Measurements from ENCODE around the gene ARHGAP22. TPM values are rescaled to one million over a fixed set of nuclear protein-coding genes. Genes with fewer than 3 reads are reported as not detected.

ARHGAP22 gene
- total RNA-seq, 1 donor = 45.6 TPM

DNA sequence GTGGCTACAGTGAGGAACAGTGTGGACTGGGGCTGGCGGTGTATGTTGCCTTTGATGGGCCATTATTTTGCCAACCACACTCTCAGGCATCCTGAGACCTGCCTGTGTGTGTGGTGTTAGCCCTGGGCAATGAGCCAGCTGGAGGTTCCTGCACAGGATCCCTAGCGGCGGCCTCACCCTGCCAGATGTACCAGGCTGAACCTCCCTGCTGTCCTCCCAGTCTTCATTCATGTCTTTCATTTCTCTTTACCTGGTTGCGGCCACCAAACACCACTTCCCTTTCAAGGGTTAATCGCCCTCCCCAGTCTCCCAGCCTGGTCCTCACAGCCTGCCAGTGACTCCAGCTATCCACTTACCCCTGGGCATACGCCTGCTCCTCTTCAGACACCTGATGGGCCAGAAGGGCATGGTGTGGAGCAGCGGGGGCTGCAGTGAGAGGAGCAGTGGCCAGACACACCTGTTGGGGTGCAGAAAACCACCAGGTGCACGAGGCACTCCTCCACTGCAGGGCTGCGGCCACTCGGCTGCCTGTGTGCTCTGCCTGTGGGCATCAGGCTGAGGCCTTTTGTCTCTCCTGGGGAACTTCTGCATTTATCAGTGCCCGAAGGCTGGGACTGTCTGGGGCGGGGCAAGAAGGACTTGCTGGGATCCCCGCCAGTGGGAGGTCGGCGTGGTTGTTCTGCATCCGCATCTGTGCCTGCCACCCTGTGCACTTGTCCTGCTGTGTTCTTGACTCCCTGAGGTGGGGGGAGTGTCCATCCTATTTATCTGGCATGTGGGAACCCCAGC, 111.6 kb downstream of the ARHGAP22 start:
- no peak overlapping the region for H3K4me3 ChIP-seq (ENCODE audit: insufficient read depth, low read length)
- peaks cover 15% of the 10 kb centered on the region for H3K4me1 ChIP-seq (ENCODE audit: insufficient read depth, low read length)
- no peaks in the 10 kb centered on the region for H3K27me3 ChIP-seq (ENCODE audit: insufficient read depth, low read length)
- peaks cover 18% of the 10 kb centered on the region for H3K36me3 ChIP-seq (ENCODE audit: insufficient read depth, low read length)
- H3K27ac ChIP-seq (ENCODE audit: low read depth, low read length) = no peak overlapping the region
- H2AFZ ChIP-seq (ENCODE audit: low read length) = no peak overlapping the region
- H3K4me2 ChIP-seq (ENCODE audit: insufficient read depth, low read length) = no peak overlapping the region
- peaks cover 37% of the 10 kb centered on the region for H4K20me1 ChIP-seq (ENCODE audit: insufficient read depth, low read length)
- peaks cover 97% of the 10 kb centered on the region for H3K79me2 ChIP-seq (ENCODE audit: insufficient read depth, low read length)
- TF ChIP-seq, protein P1, sequence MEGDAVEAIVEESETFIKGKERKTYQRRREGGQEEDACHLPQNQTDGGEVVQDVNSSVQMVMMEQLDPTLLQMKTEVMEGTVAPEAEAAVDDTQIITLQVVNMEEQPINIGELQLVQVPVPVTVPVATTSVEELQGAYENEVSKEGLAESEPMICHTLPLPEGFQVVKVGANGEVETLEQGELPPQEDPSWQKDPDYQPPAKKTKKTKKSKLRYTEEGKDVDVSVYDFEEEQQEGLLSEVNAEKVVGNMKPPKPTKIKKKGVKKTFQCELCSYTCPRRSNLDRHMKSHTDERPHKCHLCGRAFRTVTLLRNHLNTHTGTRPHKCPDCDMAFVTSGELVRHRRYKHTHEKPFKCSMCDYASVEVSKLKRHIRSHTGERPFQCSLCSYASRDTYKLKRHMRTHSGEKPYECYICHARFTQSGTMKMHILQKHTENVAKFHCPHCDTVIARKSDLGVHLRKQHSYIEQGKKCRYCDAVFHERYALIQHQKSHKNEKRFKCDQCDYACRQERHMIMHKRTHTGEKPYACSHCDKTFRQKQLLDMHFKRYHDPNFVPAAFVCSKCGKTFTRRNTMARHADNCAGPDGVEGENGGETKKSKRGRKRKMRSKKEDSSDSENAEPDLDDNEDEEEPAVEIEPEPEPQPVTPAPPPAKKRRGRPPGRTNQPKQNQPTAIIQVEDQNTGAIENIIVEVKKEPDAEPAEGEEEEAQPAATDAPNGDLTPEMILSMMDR (IDR thresholded peaks at IDR 0.05; ENCODE audit: extremely low read depth, low read depth, low read length) = no peak
- H3K9me3 ChIP-seq (ENCODE audit: low read depth, low read length) = no peaks in the 10 kb centered on the region
- no peak for DNase-seq (ENCODE audit: insufficient read length, low spot score, missing footprints)

GRCh38 chr10:48492201-48492600, 112.7 kb downstream of the ARHGAP22 start:
- Histone ChIP-seq H3K27me3 (ENCODE audit: insufficient read depth, low read length) (no peaks in the 10 kb centered on the region), H3K27ac (ENCODE audit: low read depth, low read length) (no peak overlapping the region), H3K79me2 (ENCODE audit: insufficient read depth, low read length) (peaks cover 97% of the 10 kb centered on the region), H3K9me3 (ENCODE audit: low read depth, low read length) (no peaks in the 10 kb centered on the region), H3K36me3 (ENCODE audit: insufficient read depth, low read length) (peaks cover 18% of the 10 kb centered on the region), H3K4me2 (ENCODE audit: insufficient read depth, low read length) (no peak overlapping the region), H4K20me1 (ENCODE audit: insufficient read depth, low read length) (peaks cover 33% of the 10 kb centered on the region), H2AFZ (ENCODE audit: low read length) (no peak overlapping the region), H3K4me1 (ENCODE audit: insufficient read depth, low read length) (peaks cover 7% of the 10 kb centered on the region), H3K4me3 (ENCODE audit: insufficient read depth, low read length) (no peak overlapping the region)
- TF ChIP-seq, protein P1 (IDR thresholded peaks at IDR 0.05; ENCODE audit: extremely low read depth, low read depth, low read length) = no peak
- DNase-seq (ENCODE audit: insufficient read length, low spot score, missing footprints) = no peak

DNA sequence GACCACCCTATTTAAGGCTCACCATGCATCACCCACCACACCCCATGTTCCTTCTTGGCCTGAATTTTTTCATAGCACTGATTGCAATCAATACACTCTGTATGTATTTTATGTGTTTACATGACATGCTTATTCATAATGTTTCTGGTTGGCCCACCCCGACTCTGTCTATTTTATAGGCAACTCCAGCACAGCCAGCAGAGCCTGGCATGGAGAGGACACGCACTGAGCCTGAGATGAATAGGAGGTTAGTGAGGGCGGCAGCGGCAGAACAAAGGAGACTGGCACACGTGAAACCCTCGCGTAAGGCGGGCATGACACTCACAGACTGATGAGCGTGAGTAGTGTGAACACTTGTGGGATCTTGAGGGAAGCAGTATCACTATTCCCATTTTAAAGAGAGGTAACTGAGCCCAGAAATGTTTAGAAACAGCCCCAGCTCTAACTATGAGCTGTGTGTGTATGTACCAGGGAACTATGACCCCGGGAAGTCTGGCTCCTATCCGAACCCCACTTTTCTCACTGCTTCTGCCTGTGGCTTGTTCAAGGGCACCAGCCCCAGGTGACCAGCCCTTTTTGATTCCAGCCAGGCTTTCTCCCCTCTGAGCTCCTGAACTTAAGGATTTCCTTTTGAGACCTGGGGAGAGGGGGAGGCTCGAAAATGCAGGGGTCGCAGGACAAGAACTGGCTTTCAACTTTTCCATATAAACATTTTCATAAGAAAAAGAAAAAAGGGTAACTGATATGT, 113.3 kb downstream of the ARHGAP22 start:
- Histone ChIP-seq H3K27ac (ENCODE audit: low read depth, low read length) (no peak overlapping the region), H2AFZ (ENCODE audit: low read length) (no peak overlapping the region), H3K79me2 (ENCODE audit: insufficient read depth, low read length) (peaks cover 95% of the 10 kb centered on the region), H3K27me3 (ENCODE audit: insufficient read depth, low read length) (no peaks in the 10 kb centered on the region), H3K4me1 (ENCODE audit: insufficient read depth, low read length) (peaks cover under 1% of the 10 kb centered on the region), H3K9me3 (ENCODE audit: low read depth, low read length) (no peaks in the 10 kb centered on the region), H3K4me3 (ENCODE audit: insufficient read depth, low read length) (no peak overlapping the region), H3K36me3 (ENCODE audit: insufficient read depth, low read length) (peaks cover 18% of the 10 kb centered on the region), H4K20me1 (ENCODE audit: insufficient read depth, low read length) (peaks cover 28% of the 10 kb centered on the region), H3K4me2 (ENCODE audit: insufficient read depth, low read length) (no peak overlapping the region)
- TF ChIP-seq, protein P1 (IDR thresholded peaks at IDR 0.05; ENCODE audit: extremely low read depth, low read depth, low read length) = no peak
- no peak for DNase-seq (ENCODE audit: insufficient read length, low spot score, missing footprints)

DNA sequence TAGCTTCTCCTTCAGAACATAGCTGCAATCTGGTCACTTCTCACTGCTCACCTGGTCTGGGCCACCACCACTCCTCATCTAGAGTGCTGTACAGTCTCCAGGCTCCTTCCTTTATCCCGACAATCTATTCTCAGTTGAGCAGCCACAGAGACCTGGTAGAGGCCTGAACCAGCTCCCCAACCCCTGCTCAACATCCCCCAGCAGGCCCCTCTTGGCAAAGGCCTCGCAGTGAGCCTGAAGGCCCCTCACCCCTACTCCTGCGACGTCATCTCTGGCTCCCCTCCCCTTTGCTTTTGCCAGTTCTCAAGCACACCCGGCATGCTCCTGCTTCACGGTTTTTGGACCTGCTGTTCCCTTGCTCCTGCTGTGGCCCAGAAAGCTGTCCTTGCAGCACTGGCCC, 113.9 kb downstream of the ARHGAP22 start:
- Histone ChIP-seq H2AFZ (ENCODE audit: low read length) (no peak overlapping the region), H3K79me2 (ENCODE audit: insufficient read depth, low read length) (peaks cover 89% of the 10 kb centered on the region), H4K20me1 (ENCODE audit: insufficient read depth, low read length) (peaks cover 28% of the 10 kb centered on the region), H3K36me3 (ENCODE audit: insufficient read depth, low read length) (peaks cover 15% of the 10 kb centered on the region), H3K27ac (ENCODE audit: low read depth, low read length) (no peak overlapping the region), H3K9me3 (ENCODE audit: low read depth, low read length) (no peaks in the 10 kb centered on the region), H3K4me2 (ENCODE audit: insufficient read depth, low read length) (no peak overlapping the region), H3K4me1 (ENCODE audit: insufficient read depth, low read length) (no peaks in the 10 kb centered on the region), H3K4me3 (ENCODE audit: insufficient read depth, low read length) (no peak overlapping the region), H3K27me3 (ENCODE audit: insufficient read depth, low read length) (no peaks in the 10 kb centered on the region)
- TF ChIP-seq, protein P1 (IDR thresholded peaks at IDR 0.05; ENCODE audit: extremely low read depth, low read depth, low read length) = no peak
- DNase-seq (ENCODE audit: insufficient read length, low spot score, missing footprints) = no peak
